NCI-H69 (cell line): ENCODE measurements around the gene CALML3.

ENCODE experiments used
- DNase-seq: peaks from one replicate; lab custom pipeline; 2025; lab: John Stamatoyannopoulos, UW

The CALML3 gene

DNA sequence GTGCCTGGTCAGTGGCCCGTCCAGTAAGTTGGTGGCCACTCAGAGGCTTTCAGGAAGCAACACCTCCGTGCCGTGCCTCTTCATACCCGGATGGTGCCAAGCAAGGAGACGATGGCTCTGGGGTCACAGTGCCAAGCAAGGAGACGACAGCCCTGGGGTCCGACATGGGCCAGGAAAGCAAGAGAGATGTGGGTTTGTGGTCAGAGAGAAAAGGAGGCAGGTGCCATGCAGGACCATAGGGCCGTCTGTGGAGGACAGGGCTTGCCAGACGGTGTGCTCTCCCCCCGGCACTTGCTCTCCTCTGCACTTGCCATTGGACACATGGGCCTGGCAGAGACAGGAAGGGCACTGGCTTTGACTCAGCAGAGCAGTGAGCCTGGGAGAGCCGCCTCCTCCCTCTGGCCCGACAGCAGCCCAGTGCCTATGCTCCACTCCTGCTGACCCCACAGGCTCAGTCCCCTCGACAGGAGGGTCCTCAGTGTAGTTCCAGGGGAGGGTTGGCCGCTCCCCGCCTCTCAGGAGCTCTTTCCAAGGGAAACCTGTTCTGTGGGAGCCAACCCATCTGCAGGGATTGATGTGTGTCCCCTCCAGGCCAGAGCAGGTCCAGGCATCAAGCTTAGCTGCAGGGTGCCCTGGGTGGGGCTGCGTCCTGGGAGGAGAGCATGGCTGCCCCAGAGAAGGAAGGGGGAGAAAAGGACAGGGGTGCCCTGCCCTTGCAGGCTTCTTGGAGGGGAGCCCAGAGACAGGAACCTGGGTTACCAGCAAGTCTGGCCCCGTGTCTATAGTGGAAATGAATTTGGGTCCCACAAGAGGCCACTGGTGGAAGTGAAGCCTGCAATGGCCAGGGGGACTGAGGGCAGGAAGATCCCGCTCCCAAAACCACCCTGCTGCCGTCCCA, 17.8 kb upstream of the CALML3 start:
- DNase-seq: no peak

DNA sequence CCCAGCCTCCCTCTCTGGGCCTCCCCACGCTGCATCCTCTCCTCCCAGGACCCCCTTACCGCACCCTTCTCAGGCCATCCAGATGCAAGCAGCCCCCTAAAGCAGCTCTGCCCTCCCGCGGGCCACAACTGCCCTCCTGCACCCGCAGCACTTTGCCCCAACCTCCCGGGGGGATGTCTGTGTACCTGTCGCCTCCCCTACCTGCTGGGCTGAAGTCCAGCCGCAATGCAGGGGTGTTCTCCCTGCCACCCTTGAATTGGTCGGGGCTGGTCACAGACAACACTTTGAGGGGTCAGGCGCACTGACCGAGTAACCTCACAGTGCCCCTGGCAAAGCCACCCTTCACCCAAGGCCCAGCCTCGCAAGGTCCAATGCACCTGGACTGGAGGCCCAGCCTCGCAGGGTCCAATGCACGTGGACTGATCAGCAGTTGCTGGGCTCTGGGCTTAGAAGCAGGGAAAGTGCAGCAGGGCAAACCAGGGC, 17.1 kb upstream of the CALML3 start:
- no peak for DNase-seq

DNA sequence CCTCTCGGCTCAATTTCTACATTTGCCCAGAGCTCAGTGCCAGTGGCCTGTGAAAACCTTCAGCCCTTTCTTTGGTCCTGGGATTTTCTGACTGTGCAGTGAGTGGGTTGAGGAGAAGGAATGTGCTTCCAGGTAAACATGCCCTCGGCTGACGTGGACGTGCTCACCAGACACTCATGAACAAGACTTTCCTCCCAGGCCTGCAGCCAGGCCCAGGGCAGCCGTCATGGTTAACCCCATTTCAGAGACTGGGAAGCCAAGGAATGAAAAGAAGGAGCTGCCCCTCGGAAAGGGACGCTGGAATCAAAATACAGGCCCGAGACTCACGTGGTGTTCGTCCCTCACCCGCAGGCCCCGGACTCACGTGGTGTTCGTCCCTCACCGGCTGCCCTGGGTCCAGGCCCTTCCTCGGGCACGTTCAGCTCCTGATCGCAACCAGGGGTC, 16.6 kb upstream of the CALML3 start:
- no peak for DNase-seq

DNA sequence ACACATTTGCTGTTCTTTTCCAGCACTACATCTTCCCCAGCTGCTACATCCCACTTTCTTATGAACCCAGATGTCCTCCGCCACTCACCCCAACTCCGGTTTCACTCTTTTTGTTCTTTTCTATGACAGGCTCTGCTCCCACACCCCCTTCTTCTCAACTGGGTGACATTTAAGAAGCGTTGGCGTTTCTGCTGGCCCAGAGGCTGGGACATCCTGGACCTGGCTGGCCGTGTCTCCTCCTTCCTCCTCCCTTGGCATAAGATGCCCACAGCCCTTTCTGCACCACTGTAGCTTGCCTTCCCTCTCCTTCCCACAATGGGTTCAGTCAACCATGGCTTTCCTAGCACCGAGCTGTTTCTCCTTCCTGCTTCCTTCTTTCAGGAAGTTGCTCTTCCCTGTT, 16.0 kb upstream of the CALML3 start:
- DNase-seq: peak; percentile 5

DNA sequence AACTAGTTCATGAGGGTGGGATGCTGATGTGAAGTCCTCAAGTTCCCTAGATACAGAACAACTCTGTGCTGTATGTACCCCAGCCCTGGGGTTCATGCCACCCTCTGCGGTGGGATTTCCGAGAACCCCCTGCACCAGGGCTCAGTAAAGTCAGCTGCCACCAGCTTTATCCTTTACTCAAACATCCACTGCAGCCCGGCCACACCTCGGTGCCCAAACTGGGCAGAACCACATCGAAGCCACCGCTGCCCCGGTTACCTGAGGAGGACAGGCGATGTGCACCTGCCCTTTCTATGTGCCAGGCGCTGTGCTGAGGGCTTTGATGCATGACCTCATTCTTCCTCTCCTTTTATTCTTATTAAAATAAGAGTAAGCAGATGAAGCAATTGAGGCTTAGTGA, 15.5 kb upstream of the CALML3 start:
- no peak for DNase-seq

DNA sequence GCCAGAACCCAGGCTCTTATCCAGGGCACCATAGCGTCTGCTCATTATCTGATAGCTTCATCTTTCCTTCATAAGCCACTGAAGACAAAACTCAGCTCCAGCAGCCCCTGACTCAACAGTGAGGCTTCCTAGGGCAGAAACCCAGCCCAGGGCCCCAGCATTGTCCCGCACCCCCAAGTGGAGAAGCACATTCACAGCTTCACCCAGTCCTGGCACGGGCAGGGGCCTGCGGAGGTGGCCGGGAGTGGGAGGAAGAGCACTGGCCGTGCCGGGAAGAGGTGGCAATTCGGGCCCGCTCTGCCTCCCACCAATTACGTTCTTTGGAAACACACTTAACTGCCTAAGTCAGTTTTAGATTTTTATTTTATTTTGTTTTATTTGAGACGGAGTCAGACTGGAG, 15.1 kb upstream of the CALML3 start:
- DNase-seq: no peak

DNA sequence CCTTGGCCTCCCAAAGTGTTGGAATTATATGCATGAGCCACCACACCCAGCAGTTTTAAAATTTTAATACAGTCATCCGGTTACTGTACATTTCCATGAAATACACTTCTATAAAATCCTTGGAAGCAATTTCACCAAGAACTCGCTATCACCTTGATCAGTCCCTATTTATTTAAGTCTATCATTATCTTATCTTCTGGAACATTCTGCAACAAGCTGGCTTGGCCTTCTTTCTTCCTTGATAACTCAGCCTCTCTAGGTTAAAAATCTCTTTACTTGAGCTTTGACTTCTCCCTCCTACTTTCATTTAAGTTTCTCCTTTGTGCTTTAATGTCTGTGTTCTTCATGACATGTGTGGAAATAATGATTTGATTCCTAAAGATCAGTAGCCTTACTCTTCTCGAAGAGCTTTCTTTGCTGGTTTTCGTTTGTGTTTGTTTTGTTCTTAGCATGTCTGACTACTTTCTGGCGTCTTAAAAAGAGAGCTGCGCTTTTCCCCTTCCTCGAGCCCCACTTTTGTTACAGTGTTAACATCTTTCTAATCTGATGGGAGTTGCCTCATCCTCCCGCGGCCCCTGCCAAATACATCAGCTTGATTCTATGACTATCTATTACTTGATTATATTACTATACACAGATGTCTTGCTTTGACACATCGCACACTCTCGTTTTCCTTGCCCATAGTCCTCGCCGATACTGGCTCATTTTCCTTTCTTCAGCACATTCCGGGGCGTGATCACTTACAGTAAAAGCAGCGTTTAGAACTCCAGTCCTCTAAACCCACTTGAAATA, 14.3 kb upstream of the CALML3 start:
- no peak for DNase-seq

DNA sequence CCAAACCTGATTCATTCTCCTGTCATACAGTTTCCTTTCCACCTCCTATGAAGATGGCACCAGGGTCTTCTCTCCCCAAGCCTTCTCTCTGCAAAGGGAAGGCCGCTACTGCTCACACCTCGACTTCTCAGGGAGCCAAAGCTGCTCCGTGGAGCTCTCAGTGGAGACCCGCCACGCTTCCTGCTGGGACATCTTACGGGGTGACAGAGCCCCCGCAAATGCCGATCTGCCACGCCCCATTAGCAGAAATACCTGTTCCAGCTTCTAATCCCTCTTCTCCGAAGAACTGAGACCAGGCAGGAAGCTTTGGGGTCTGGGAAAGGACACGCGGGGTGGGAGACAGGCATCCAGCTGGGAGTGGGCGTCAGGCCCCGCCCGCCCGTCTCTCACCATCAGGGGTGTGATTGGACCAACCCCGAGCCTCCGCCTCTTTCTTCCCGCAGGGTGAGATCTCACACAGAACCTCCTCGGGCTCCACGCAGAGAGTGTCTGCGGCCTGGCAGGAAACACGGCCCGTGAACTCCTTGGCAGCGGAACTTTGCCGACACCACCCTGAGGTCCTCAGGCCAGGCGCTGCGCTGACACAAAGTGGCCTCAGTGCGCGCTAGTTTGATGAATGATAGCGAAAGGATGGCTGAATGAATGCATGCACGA, 13.4 kb upstream of the CALML3 start:
- DNase-seq: no peak

DNA sequence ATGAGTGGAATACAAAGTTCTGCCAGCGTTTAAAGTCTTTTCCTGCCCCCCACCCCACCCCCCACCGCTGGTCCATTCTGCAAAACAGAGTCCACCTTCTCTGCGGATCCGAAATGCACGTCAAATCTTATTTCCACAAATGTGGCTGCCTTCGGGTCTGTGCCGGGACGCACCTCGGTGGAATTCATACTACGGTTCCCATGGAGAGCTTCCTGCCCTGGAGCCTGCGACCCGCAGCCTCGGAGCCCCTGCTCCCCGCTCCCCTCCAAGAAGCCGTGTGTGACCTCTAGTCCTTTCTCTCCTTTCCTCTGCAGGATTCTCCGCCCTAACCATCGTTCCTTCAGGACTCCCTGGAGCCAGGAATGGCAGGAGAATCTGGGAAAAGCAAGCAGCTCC, 12.9 kb upstream of the CALML3 start:
- DNase-seq: no peak

DNA sequence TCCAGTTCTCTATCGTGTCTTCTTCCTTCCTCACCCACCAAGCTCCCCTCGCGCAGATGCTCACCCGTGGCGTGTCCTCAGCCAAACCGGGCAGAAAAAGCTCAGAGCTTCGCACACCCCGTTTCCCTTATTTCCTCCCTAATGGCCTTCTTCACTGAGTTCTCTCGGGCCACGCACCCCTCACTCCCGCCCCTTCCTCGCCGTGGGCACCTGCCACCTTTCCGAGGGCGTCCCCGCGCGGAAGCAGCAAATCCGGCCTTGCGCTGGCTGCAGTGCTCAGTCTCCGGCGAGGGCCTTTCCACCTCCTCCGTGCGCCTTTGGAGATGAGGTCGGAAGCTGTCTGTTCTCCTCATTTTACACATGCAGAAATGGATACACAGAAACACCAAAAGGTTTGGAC, 12.4 kb upstream of the CALML3 start:
- DNase-seq: no peak

DNA sequence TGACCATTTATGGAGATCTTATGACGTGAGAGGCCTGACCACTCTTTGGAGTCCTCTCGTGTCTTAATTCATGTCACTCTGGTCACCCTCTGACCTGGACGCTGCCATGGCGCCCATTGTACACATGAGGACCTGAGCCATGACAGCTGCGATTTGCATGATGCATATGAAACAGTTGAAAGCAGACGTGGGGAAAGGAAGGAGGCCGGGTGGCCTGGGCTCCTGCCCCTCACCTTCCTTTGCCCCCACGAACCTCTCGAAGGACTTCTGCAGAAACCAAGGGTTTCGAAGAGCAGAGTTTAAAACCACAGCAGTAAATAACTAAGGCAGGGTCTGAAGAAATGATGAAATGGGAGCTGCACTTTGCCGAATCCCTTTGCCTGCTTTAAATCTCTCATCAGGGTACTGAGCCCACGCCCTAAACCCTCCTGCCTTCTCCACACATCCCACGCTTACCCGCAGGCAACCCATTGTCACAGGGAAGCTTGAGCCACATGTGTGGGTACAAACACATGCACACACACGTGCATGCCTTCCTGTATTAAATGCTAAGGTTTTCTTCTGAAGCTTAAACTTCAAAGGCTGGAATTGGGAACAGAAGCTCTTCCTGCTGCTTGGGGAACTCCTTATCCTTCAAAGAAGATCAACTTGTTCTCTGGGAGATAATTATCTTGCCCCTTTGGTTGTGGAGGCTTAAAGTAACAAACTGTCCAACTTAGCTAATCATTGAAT, 11.7 kb upstream of the CALML3 start:
- no peak for DNase-seq

DNA sequence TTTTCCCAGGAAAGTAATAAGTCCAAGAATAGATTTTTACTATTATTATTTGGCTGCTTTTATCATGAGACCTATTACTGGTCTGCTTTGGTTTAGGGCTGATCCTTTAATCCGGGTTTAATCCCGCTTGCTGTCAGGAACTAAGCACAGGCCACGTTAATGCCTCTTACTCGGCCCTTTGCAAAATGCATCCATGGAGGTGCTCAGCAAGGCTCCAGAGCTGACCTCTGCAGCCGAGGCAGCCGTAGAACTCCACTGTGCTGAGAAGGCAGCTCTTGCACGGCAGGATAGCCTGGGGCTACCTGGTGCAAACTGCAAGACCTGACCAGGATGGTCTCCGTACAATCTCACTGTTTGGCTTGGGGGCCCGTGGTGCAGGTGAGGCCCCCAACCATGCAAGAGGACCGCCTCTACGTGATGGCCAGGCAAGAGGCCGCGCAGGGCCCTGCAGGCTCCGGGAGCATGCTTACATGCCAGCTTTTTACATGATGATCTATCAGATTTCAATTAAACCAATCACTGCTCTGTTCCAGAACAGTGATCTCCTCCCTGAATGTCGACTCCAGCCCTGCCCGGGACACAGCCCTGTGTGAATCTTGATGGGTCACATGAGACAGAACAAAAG, 10.4 kb upstream of the CALML3 start:
- no peak for DNase-seq

DNA sequence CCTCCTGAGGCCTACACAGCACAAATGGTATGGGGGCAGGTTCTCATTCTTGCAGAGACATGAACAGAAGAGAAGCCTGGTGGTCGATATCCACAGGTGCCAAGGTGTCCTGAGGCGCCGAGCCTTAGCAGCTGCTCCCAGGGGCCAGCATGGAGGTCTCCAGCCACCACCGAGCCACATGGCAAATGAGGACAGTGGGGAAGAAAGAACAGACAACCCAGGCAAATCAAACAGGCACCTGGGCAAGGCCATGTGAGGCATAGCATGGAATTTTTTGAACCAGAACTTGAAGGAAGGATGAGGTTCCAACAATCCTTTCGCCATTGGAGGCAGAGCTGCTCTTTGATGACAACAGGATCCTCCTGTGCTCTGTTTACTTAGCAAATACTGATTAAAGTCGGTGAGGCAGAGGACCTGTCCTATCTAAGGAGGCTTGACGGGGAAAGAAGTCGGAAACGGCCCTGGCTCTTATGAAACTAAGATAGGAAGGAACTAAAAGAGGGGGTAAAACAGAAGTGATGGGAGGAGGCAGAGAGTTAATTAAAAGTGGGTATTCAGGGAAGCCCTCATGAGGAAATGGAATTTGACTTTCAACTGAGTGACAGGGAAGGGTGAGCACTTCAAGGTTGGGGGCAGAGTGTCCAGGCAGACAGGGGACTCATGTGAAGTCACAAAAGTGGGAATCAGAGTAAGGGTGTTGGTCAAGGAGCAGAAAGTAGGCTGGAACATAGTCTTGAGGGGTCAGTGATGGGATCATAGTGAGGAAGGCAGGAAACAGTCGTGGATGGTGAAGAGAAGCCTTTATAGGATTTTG, 8.6 kb upstream of the CALML3 start:
- DNase-seq: no peak

DNA sequence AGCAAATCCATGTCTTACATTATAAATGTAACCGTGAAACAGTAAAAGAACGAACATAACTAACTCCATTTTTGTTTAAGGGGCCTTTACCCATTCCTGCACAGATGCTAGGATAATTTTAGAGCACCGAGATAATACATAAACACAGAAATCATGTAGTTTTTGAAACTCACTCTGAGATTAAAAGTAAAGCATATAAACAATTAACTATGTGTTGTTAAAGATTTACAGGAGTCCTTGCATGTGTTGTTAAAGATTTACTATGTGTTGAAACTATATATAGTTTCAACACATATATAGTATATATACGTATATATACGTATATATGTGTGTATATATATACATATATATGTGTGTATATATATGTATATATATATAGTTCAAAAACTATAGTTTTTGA, 7.2 kb upstream of the CALML3 start:
- DNase-seq: no peak

DNA sequence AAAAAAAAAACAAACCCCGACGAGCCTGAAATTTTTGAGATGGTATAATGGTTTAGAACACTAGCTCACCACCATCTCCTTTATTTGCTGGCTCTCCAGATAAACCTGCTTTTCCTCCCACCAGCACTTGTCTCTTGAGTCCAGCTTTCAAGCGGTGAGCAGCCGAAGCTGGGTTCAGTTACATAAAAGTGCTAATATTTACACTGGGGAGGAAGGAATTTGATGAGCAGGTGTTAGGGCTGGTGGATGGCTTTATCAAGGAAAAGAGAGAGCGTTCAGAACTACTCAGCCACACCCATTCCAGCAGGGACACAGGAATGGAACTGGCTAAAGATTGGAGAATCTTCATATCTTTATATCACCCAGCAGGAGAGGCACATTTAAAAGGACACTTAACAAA, 6.6 kb upstream of the CALML3 start:
- DNase-seq: peak; percentile 82

DNA sequence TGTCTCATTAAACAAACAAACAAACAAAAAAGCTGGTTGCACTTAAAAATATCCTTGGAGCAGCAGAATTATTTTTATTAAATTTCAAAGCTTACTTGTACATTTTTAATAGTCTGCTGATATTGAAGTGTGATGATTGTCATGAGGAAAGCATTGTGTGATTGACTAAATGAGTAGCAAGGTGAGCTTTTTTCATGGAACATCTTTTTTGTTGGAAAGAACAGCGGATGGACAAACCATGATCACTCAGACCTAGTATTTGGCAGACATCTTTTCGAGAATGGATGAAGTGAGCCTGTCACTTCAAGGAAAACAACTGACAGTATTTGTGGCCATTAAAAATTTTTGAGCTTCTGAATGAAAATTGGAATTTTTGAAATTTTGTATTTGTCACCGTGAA, 5.7 kb upstream of the CALML3 start:
- no peak for DNase-seq

DNA sequence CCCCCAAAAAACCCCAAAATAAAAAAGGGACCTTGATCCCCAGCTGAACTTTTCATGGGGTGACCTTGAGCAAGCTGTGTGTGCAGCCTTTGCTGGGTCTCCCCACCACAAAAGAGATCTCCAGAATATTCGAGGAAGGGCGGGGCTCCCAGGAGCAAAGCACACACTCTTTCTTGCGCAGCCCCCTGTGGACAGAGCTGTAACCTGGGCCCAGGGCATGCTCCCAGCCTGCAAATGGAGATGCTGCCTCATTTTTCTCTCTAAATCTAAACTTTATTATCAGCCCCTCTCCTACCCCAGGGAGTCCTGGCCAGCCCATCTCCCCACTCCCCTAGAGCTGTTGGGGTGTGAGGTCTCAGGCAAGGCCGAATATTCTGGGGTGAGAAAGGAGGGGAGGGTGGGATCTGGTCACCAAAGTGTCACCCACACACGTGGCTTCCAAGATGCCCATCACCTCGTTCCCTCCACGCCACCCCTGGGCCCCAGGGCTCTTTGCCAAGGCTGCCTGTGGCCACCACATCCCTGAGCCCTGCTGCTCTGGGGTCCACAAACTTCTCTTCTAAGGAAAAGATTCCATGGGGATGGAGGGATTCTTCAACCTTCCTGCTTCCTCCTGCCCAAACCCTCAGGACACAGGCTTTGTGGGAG, 1.7 kb upstream of the CALML3 start:
- DNase-seq: no peak

DNA sequence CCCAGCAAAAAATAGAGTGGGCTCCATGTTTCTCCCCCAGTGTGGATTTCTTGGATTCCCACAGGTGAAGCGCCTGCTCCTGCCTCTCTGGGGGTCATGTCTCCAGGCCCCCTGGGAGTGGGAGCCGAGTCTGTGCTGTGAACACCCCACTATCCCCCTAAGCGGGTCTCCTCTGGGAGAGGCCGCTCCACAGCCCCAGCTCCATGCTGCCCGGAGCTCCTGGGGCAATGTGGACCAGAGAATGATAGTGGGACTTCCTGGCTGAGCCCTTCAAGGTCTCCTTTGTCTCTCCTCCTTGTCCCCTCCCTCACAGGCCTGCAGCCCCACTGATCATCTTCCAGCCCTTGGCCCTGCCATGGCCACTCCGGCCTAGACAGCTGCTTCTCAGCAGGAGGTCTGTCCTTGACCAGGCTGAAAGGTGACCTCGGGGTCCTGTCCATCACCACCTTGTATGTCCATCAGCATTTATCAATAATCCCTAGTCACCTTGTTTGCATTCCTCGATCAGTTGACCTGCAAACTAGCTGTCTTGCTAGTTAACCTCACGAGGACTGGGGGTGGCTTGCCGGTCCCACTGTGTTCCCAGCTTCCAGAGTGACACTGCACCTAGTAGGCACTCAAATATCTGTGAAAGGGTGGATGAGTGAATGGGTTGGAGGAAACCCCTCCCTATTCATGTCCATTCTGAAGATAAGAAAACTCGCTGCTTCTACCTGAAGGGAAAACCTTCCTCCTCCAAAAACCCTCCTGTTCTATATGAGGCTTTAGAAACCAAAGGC, 776 bp upstream of the CALML3 start:
- DNase-seq: no peak
